GDM1 (cell line): ENCODE measurements around the gene SH3PXD2B.

Experiments used
- DNase-seq: peaks from one replicate; lab custom pipeline; 2025; lab: John Stamatoyannopoulos, UW

The SH3PXD2B gene

GRCh38 chr5:172436879-172437369 is 17.4 kb downstream of the SH3PXD2B start:
- no peak for DNase-seq

- no peak for DNase-seq
Measured at GRCh38 chr5:172436078-172436878, 18.0 kb downstream of the SH3PXD2B start.

DNA sequence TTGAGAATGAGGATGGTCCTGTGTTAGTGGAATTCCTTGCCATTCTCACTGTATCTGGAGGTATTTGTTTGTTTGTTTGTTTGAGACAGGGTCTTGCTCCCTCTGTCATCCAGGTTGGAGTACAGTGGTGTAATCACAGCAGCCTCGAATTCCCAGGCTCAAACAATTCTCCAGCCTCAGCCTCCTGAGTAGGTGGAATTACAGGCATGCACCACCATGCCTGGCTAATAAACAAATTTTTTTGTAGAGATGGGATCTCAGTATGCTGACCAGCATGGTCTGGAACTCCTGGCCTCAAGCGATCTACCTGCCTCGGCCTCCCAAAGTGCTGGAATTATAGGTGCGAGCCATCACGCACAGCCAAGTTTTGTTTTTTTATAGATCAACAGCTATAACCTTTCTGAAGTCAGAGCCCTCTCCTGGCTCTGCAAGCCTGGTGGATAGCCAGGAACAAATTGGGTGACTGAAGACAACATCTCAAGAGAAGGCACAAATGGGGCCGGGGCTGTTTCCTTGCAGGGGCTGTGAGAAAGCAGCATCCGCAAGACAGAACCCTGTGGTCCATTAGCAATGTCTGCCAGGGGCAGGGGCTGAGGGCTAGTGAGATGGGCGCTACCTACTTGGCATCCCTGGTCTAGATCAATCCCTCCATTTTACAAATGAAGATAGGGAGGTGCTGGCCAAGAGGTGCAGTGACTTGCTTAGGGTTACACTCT is 18.8 kb downstream of the SH3PXD2B start:
- no peak for DNase-seq

GRCh38 chr5:172434251-172434650 is 20.1 kb downstream of the SH3PXD2B start:
- DNase-seq = no peak

DNA sequence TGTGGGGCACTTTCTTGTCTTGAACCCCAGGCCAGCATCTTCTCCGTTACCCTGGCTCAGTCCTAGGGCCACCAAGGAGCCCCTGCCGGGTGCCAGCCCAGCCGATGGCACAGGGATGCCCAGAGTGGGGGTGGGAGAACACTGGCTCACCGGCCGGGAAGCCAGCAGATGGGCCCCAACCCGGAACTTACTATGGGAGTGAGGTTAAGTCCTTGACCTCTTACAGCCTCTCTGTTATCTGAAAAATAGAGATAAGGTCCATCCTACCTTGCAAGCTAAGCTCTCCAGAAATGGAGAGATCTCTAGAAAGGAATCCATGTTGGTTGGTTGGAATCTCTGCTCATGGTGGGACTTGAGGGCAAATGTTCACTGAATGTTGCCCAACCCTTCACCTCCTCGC is 20.8 kb downstream of the SH3PXD2B start:
- DNase-seq = no peak

GRCh38 chr5:172433071-172433470 is 21.3 kb downstream of the SH3PXD2B start:
- no peak for DNase-seq

GRCh38 chr5:172430354-172430753 is 24.0 kb downstream of the SH3PXD2B start:
- DNase-seq = no peak

- DNase-seq = no peak
Measured at GRCh38 chr5:172429201-172429940, 25.0 kb downstream of the SH3PXD2B start.

GRCh38 chr5:172428224-172429166 is 25.8 kb downstream of the SH3PXD2B start:
- no peak for DNase-seq

DNA sequence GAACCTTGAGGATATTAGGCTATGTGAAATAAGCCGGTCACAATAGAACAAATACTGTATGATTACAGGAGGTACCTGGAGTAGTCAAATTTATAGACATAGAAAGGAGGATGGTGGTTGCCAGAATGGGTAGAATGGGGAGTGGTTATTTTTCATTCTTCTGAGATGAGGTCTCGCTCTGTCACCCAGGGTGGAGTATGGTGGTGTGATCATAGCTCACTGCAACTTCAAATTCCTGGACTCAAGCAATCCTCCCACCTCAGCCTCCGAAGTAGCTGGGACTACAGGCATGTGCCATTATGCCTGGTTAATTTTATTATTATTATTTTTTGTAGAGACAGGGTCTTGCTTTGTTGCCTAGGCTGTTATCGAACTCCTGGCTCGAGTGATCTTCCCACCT is 27.1 kb downstream of the SH3PXD2B start:
- DNase-seq = no peak

DNA sequence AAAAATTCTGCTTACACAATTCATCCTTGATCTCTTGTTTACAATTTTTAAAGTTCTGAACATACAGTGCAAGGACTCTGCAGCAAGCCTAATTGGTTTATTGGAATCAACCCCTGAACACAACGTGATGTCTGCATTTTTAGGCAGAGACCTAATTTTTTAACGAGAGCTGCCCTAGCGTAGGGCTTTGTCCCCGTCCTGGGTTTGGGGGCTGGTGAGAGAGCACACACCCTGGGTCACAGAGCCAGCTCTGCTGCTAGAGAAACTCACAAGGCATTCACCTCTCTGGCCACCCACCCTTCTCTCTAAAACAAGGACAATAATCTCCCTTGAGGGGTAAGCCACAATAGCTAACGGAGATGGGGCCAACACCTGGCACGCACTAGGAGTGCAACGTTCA is 28.2 kb downstream of the SH3PXD2B start:
- DNase-seq = no peak

DNA sequence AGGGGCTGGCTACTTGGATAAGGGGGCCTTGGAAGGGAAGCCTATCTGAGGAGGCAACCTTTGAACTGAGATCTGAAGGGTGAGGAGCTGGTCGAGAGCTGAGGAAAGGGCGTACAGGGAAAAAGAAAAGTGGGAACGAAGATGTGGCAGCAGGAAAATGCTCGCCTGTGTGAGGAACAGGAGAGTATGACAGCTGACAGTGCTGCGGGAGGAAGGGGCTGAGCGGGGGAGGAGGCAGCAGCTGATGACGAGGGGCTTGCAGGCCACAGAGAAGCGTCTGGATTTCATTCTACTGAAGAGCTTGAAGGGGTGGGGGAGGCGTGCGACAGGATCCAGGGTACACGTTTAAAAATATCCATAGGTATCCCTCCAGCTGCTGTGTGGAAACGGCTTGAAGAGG is 28.9 kb downstream of the SH3PXD2B start:
- no peak for DNase-seq

DNA sequence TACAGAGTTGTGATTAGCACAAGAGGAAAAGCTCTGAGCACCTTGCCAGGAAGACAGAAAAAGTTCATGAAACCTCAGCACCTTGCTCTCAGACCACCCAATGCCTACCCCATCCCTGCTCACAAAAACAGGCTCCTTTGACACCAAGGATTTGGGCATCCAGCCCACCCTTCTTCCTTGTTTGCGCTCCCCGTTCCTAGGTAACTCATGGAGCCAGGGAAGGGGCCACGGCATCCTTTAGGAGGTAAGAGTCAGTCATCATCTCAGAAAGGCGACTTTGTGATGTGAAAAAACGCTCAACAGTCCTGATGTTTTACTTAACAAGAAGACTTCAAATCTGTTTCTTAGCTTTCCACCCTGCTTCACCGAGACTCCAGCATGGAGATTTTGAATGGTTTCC is 29.5 kb downstream of the SH3PXD2B start:
- DNase-seq = no peak

GRCh38 chr5:172424111-172424490 is 30.2 kb downstream of the SH3PXD2B start:
- DNase-seq = no peak

GRCh38 chr5:172423379-172424110 is 30.8 kb downstream of the SH3PXD2B start:
- DNase-seq = no peak

DNA sequence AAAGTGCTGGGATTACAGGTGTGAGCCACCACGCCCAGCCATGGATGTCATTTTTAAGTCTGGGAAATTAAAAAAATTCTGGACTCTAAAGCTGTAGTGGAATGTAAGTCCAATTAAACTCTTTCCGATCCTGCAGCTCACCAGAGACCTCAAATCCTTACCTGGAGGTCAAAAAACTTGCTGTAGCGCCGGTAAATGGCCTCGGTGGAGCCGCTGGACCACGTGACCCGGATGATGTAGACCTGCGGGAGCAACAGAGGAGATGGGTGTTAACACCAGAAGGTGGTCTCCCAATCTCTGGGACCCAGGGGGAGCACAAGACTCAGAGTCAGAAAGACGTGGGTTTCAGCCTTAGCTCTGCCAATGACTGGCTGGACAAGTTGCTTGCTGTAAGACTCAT is 32.1 kb downstream of the SH3PXD2B start:
- DNase-seq = no peak

GRCh38 chr5:172421020-172421419 is 33.3 kb downstream of the SH3PXD2B start:
- no peak for DNase-seq

GRCh38 chr5:172420235-172420939 is 33.9 kb downstream of the SH3PXD2B start:
- no peak for DNase-seq

DNA sequence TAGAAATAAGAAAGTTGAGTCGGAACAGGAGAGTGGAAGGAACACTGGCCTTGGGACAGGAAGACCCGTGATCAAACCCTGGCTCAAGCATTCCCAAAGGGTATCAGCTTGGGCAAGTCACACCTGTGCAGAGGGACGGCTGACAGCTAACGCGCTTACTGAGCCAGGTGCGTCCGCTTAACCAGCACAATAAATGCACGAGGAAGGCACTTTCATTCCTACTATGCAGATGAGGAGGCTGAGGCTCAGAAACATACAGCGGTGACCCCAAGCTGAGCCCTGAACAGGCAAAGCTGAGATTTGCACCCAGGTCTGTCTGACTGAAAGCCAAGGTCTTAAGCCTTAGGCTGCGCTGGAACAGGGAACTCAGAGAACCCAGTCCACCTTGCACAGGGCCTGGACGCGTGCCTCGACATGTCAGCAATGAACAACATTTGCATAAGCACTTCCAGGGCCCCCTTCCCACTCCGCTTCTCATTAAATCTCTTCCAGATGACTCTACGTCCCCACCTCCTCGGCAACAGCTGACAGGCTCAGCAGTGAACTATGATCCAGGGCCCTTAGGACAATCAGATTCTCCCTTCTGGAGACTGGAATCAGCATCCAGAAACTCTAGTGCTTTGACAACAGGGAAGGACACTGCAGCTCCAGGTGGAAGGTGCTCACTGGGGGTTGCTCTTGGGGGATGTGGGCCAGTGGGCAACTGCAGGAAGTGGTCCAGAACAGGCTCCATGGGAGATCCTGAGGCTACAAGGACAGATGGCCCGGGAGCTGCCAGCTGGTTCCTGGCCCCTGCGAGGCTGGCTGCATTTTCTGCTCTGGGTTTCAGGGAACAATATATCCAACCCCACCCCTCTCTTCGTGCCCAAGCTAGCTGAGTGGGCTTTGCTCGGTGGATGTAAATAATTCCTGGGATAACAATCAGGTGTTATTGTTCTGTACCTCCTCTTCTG is 35.2 kb downstream of the SH3PXD2B start:
- no peak for DNase-seq
